ENCODE data around the gene NT5M. TPM values are rescaled to one million over a fixed set of nuclear protein-coding genes. Genes with fewer than 3 reads are reported as not detected.

NT5M gene
- total RNA-seq, 1 donor from 2014 or later: 1.5 TPM

- no peaks in the 10 kb centered on the region for H3K4me1 Mint-ChIP-seq (ENCODE audit: low read depth, unreplicated experiment)
- Histone ChIP-seq H3K27me3 (ENCODE audit: insufficient read depth, low read length) (peaks cover 7% of the 10 kb centered on the region), H3K4me2 (ENCODE audit: low read length) (no peak overlapping the region), H4K20me1 (ENCODE audit: insufficient read depth, low read length) (no peaks in the 10 kb centered on the region), H3K9me3 (ENCODE audit: insufficient read depth, low read depth, low read length) (peaks cover 12% of the 10 kb centered on the region), H3K4me3 (ENCODE audit: insufficient read depth, low read depth, low read length) (no peak overlapping the region), H3K79me2 (ENCODE audit: insufficient read depth, low read length) (no peaks in the 10 kb centered on the region), H3K27ac (ENCODE audit: low read depth, low read length) (no peak overlapping the region), H2AFZ (ENCODE audit: low read depth, low read length) (no peak overlapping the region), H3K4me1 (ENCODE audit: insufficient read depth, low read length) (no peaks in the 10 kb centered on the region), H3K36me3 (ENCODE audit: insufficient read depth, low read length) (no peaks in the 10 kb centered on the region), H3K9ac (ENCODE audit: low read length) (no peak overlapping the region)
- no peak overlapping the region for H3K4me3 Mint-ChIP-seq (ENCODE audit: unreplicated experiment)
- FAIRE-seq (no peak), DNase-seq (ENCODE audit: low read depth) (no peak)
- peaks cover 12% of the 10 kb centered on the region for H3K9me3 Mint-ChIP-seq (ENCODE audit: unreplicated experiment)
- H3K36me3 Mint-ChIP-seq (ENCODE audit: low read depth, unreplicated experiment): no peaks in the 10 kb centered on the region
- H3K27ac Mint-ChIP-seq (ENCODE audit: unreplicated experiment): peak overlapping the region; percentile 58
- TF ChIP-seq EZH2 (IDR thresholded peaks at IDR 0.05; ENCODE audit: insufficient read depth, low read length) (no peak), CTCF (IDR thresholded peaks at IDR 0.05; ENCODE audit: insufficient read depth, low read depth, low read length) (no peak)
- H3K27me3 Mint-ChIP-seq (ENCODE audit: low read depth, unreplicated experiment): peaks cover 49% of the 10 kb centered on the region
Measured at GRCh38 chr17:17362540-17362930, 59.4 kb downstream of the NT5M start.

GRCh38 chr17:17363638-17364337, 60.6 kb downstream of the NT5M start:
- H3K9ac ChIP-seq (ENCODE audit: low read length): no peak overlapping the region
- no peaks in the 10 kb centered on the region for H3K4me1 ChIP-seq (ENCODE audit: insufficient read depth, low read length)
- TF ChIP-seq EZH2 (IDR thresholded peaks at IDR 0.05; ENCODE audit: insufficient read depth, low read length) (no peak), CTCF (IDR thresholded peaks at IDR 0.05; ENCODE audit: insufficient read depth, low read depth, low read length) (no peak)
- H3K36me3 Mint-ChIP-seq (ENCODE audit: low read depth, unreplicated experiment): no peaks in the 10 kb centered on the region
- H3K27me3 Mint-ChIP-seq (ENCODE audit: low read depth, unreplicated experiment): peaks cover 47% of the 10 kb centered on the region
- H3K79me2 ChIP-seq (ENCODE audit: insufficient read depth, low read length): no peaks in the 10 kb centered on the region
- peaks cover 9% of the 10 kb centered on the region for H3K9me3 Mint-ChIP-seq (ENCODE audit: unreplicated experiment)
- H3K9me3 ChIP-seq (ENCODE audit: insufficient read depth, low read depth, low read length): peaks cover 12% of the 10 kb centered on the region
- no peak overlapping the region for H3K4me2 ChIP-seq (ENCODE audit: low read length)
- no peak overlapping the region for H2AFZ ChIP-seq (ENCODE audit: low read depth, low read length)
- no peaks in the 10 kb centered on the region for H4K20me1 ChIP-seq (ENCODE audit: insufficient read depth, low read length)
- no peak overlapping the region for H3K4me3 Mint-ChIP-seq (ENCODE audit: unreplicated experiment)
- H3K27ac ChIP-seq (ENCODE audit: low read depth, low read length): no peak overlapping the region
- H3K4me1 Mint-ChIP-seq (ENCODE audit: low read depth, unreplicated experiment): no peaks in the 10 kb centered on the region
- DNase-seq (ENCODE audit: low read depth) (no peak), FAIRE-seq (no peak)
- no peak overlapping the region for H3K4me3 ChIP-seq (ENCODE audit: insufficient read depth, low read depth, low read length)
- H3K27ac Mint-ChIP-seq (ENCODE audit: unreplicated experiment): no peak overlapping the region
- peaks cover 9% of the 10 kb centered on the region for H3K27me3 ChIP-seq (ENCODE audit: insufficient read depth, low read length)
- no peaks in the 10 kb centered on the region for H3K36me3 ChIP-seq (ENCODE audit: insufficient read depth, low read length)

GRCh38 chr17:17364338-17364667, 61.1 kb downstream of the NT5M start:
- TF ChIP-seq CTCF (IDR thresholded peaks at IDR 0.05; ENCODE audit: insufficient read depth, low read depth, low read length): no peak
- TF ChIP-seq EZH2 (IDR thresholded peaks at IDR 0.05; ENCODE audit: insufficient read depth, low read length): no peak
- H3K4me3 Mint-ChIP-seq (ENCODE audit: unreplicated experiment): no peak overlapping the region
- Histone ChIP-seq H3K79me2 (ENCODE audit: insufficient read depth, low read length) (no peaks in the 10 kb centered on the region), H3K36me3 (ENCODE audit: insufficient read depth, low read length) (no peaks in the 10 kb centered on the region), H3K9me3 (ENCODE audit: insufficient read depth, low read depth, low read length) (peaks cover 10% of the 10 kb centered on the region), H3K9ac (ENCODE audit: low read length) (no peak overlapping the region), H3K4me1 (ENCODE audit: insufficient read depth, low read length) (no peaks in the 10 kb centered on the region), H3K27me3 (ENCODE audit: insufficient read depth, low read length) (peaks cover 9% of the 10 kb centered on the region), H4K20me1 (ENCODE audit: insufficient read depth, low read length) (no peaks in the 10 kb centered on the region), H2AFZ (ENCODE audit: low read depth, low read length) (no peak overlapping the region), H3K4me3 (ENCODE audit: insufficient read depth, low read depth, low read length) (no peak overlapping the region), H3K4me2 (ENCODE audit: low read length) (no peak overlapping the region), H3K27ac (ENCODE audit: low read depth, low read length) (no peak overlapping the region)
- FAIRE-seq (no peak), DNase-seq (ENCODE audit: low read depth) (no peak)
- H3K27ac Mint-ChIP-seq (ENCODE audit: unreplicated experiment): no peak overlapping the region
- peaks cover 9% of the 10 kb centered on the region for H3K9me3 Mint-ChIP-seq (ENCODE audit: unreplicated experiment)
- H3K36me3 Mint-ChIP-seq (ENCODE audit: low read depth, unreplicated experiment): no peaks in the 10 kb centered on the region
- no peaks in the 10 kb centered on the region for H3K4me1 Mint-ChIP-seq (ENCODE audit: low read depth, unreplicated experiment)
- H3K27me3 Mint-ChIP-seq (ENCODE audit: low read depth, unreplicated experiment): peaks cover 47% of the 10 kb centered on the region

All from astrocyte (in vitro differentiated cells and primary cell).